GM19035 (cell line): Measurements from ENCODE around the gene POLR2C.
"Not testable (repeated sequence)": the region's sequence is repeated elsewhere in the genome, so short reads cannot be mapped to it uniquely, and the experiment has no call there.

ENCODE experiments used
- ATAC-seq: cut with Tn5 transposase; IDR thresholded peaks from one replicate; pipeline ENCODE4 v1.9.1; 2021; ENCODE audit not compliant: unreplicated experiment

The POLR2C gene

GRCh38 chr16:57462209-57462977 lies at the start of gene POLR2C:
Gene POLR2C, plus strand, starts transcription at chr16:57462679. Its CDS starts 46 bp downstream, at chr16:57462725.
- peak; percentile 93 for ATAC-seq

GRCh38 chr16:57413301-57413730 lies 49.2 kb upstream of the POLR2C start:
- peak; percentile 45 for ATAC-seq

DNA sequence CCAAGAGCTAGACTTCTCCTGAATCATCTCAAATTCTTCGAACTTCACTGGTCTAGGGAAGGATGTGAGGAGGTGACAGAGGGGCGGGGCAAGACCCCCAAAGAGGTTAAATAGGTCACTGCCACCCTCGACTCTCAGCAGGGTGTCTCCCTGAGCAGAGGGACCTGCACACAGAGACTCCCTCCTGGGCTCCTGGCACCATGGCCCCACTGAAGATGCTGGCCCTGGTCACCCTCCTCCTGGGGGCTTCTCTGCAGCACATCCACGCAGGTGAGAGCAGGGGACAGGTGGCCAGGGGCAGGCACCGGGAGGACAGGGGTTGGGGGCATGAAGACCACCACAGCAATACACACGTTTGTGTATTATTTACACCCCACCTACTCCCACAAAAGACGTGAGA lies 48.7 kb upstream of the POLR2C start:
- ATAC-seq: no peak

GRCh38 chr16:57416084-57416483 lies 46.4 kb upstream of the POLR2C start:
- ATAC-seq: no peak

- ATAC-seq: no peak
Observed at GRCh38 chr16:57419506-57419905, 43.0 kb upstream of the POLR2C start.

DNA sequence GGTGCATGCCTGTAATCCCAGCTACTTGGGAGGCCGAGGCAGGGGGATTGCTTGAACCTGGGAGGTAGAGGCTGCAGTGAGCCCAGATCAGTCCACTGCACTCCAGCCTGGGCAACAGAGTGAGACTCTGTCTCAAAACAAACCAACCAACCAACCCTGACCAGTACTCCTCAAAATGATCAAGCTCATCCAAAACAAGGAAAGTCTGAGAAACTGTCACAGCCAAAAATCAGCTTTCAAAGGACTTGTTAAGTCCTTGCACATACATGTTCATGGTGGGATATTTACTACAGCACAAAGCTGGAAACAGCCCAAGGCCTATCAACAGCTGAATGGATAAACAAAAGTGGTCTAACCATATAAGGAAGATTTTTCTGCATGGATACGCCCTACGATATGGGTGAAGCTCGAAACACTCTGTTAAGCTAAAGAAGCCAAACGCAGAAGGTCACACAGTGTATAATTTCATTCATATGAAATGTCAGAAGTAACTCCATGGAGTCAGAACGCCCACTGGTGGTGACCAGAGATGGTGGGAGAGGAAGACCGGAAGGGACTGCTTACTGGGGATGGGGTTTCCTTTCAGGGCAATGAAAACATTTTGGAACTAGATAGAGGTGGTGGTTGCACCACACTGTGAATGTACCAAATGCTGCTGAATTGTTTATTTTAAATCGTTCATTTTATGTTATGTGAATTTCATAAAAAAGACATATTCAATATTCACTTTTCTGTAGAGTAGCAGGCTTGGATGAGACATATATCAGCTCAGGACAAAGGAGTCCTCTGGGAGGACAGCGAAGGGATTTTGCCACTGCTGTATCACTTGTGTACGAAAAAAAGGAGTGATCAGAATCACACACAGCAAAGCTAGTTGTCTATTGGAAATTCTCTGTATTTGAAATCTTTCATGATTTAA lies 40.2 kb upstream of the POLR2C start:
- no peak for ATAC-seq

DNA sequence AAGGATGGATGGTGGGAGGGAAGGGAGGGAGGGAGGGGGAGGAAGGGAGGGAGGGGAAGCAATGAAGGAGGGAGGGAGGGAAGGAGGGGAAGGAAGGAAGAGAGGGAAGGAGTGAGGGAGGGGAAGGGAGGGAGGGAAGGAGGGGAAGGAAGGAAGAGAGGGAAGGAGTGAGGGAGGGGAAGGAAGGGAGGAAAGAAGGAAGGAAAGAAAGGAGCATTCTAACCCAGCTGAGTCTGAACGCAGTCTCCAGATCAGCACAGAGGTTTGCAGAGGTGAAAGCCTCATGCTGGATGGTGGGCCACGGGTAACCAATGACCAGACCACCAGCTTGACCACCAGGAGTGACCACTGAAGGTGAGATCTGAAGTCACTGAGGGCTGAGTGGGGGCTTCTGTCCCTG lies 39.3 kb upstream of the POLR2C start:
- ATAC-seq: no peak

DNA sequence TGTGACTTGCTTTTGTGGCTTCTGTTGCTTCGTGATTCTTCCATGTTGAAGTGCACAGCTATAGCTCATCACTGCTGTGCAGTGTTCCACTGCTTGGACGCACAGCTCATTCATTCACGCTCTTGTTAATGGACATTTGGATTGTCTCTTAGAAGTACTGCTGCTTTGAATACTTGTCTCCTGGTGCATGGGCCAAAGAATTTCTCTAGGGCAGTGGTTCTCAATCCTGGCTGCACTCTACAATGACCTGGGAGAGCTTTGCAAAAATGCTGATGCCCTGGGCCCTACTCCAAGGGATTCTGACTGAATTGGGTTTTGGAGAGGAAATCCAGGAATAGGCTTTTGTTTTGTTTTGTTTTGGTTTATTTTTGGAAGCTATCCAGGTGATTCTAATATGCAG lies 37.9 kb upstream of the POLR2C start:
- no peak for ATAC-seq

GRCh38 chr16:57426356-57426755 lies 36.1 kb upstream of the POLR2C start:
- no peak for ATAC-seq

DNA sequence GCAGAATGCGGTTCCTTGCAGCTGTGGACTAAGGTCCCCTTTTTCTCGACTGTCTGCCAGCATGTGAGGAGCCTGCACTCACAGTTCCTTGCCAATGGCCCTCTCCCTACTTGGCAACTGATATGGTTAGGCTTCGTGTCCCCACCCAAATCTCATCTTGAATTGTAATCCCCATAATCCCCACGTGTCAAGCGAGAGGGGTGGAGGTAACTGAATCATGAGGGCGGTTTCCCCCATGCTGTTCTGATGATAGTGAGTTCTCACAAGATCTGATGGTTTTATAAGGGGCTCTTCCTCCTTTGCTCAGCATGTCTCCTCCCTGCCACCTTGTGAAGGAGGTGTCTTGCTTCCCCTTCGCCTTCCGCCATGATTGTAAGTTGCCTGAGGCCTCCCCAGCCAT lies 35.2 kb upstream of the POLR2C start:
- no peak for ATAC-seq

GRCh38 chr16:57427824-57428223 lies 34.7 kb upstream of the POLR2C start:
- ATAC-seq: no peak

DNA sequence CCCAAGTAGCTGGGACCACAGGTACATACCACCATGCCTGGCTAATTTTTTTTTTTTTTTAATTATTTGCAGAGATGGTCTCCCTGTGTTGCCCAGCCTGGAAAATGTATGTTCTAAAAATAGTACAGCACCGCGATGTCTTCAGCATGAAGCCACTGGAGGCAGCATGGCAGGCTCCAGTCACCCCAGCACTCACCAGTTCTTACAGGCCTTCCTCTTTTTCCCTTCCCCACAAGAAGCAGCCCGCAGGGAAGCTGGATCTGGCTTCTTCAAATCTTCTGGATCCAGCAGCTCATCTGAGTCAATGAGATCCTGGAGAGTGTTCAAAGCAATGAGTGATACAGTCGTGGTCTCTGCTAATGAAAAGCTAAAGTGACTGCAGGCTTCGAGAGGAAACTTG lies 31.5 kb upstream of the POLR2C start:
- ATAC-seq: no peak

DNA sequence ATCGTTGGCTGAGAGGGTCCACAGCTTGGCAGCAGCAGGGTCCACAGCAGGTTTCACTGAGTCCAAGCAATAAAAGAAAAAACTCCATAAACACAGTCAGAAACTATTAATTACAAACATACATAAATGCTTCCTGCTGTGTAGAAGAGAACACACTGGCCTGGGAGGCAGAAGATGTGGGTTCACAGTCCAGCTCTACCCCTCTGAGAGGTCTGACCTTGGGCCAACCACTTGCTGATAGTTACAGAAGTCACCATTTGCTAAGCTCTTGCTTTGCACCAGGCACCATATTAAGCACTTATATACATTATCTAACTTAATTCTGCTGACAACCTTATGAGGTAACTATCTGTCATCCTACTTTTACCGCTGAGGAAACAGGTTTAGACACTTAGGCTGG lies 30.0 kb upstream of the POLR2C start:
- ATAC-seq: no peak

- no peak for ATAC-seq
Observed at GRCh38 chr16:57432989-57433388, 29.5 kb upstream of the POLR2C start.

GRCh38 chr16:57434003-57434402 lies 28.5 kb upstream of the POLR2C start:
- ATAC-seq: no peak

DNA sequence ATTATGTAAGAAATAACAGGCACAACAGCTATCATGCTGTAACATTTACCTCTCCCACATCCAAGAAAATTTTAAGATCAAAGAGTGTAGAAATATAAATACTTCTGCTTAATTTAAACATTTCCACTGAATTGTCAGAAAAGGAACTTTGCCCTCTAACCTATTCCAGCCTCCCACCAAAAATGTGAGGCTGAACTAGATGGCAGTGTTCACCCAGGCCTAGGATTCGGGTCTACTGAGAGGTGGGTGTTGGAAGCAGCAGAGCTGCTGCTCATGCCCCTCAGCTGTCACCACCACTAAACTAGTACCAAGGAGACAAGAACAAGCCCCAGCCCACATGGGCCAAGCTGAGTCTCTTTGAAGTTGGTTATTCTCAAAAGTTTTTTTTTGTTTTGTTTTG lies 26.6 kb upstream of the POLR2C start:
- no peak for ATAC-seq

DNA sequence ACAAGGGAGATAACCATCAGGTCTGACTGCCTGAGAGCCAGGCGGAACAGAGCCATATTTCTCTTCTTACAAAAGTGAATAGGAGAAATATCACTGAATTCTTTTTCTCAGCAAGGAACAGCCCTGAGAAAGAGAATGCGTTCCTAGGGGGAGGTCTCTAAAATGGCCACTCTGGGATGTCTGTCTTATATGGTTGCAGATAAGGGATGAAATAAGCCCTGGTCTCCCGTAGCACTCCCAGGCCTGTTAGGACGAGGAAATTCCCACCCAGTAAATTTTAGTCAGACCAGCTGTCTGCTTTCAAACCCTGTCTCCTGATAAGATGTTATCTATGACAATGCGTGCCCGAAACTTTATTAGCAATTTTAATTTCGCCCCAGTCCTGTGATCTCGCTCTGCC lies 22.5 kb upstream of the POLR2C start:
- ATAC-seq: not testable (repeated sequence)

DNA sequence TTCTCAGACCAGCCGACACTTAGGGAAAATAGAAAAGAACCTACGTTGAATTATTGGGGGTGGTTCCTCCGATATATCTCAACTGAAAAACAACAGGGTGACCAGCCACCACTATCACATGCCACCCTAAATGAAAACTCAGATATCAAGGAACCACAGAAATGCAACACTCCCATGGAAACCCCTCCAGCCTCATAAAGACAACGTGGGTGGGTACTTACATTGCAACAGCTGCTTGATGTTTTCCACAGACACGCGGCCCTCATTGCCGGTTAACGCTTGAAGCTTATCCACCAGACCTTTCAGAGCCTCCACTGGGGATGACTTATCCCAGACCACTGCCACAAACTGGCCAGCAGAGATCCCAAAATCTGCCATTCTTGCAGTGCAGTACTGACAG lies 21.9 kb upstream of the POLR2C start:
- not testable (repeated sequence) for ATAC-seq

DNA sequence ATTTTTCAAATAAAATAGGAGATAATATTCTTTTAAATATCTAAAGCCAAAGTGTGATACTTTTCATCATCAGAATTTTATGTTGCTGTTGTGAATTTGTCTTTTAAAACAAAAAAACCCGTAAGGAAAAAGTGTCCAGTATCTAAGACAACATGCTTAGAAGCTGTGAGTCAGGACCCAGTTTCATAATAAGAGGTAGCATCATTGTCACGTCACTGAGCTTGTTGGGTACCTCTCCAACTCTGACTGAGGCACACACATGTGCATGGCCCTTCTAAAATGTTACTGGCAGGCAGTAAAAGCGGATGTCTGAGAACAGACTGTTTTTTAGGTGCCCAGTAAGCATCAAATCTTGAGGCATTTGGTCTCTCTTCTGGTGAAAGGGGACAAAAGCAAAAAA lies 17.8 kb upstream of the POLR2C start:
- no peak for ATAC-seq

- no peak for ATAC-seq
Observed at GRCh38 chr16:57445510-57445909, 17.0 kb upstream of the POLR2C start.

DNA sequence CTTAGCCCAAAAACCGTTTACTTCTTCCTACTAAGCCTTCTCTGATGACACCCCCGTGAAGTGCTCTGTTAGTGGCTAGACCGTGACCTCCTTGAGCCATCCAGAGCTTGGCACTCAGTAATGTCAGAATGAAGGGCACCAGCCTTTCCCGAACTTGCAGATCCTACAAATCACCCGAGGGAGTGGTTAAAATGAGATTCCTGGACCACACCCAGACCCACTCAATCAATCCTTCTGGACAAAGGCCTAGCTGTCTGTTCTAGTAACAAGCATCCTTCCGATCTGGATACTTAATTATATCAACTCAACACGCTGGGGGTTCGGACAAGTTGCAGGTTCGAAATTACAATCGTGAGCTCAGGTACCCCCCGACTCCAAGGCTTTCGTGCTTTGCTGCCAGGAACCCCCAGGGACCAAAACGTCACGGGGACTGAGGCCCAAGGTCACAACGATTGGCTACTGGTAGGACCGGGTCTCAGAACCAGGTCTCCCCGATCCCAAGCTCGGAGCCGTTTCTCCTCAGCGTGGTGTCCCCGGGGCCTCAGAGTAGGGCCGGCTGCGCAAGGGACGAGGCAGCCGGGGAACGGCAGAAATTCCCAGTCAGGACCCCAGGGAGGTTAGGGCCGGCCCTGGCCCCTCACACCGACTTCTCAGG lies 15.8 kb upstream of the POLR2C start:
- peak; percentile 37 for ATAC-seq
